HepG2 (cell line): ENCODE measurements around the gene ELP2. TPM values are rescaled to one million over a fixed set of nuclear protein-coding genes. Genes with fewer than 3 reads are reported as not detected.

Experiments
- CAMTA2 ChIP-seq: sonication (generic); formaldehyde crosslinking; IDR thresholded peaks from 2 replicates; pipeline ENCODE4 v1.4.0; 2020; ENCODE audit warnings: mild to moderate bottlenecking, missing genetic modification reagents, borderline replicate concordance
- CHD2 ChIP-seq: IDR thresholded peaks from 2 replicates; pipeline ENCODE4 v1.6.1; 2011; ENCODE audit warnings: low read depth, low read length, improper control_type of control experiment
- EZH2 ChIP-seq: conservative IDR thresholded peaks from 2 replicates; pipeline ENCODE4 v1.6.1; 2012; ENCODE audit warnings: mild to moderate bottlenecking, low read depth, low read length, moderate library complexity
- FOSL2 ChIP-seq: sonication (generic); formaldehyde crosslinking; IDR thresholded peaks from 2 replicates; pipeline ENCODE4 v1.4.0; 2020; ENCODE audit warnings: missing genetic modification reagents
- FOXK2 ChIP-seq: fragments of 450-650 bp; IDR thresholded peaks from 2 replicates; pipeline ENCODE4 v1.6.1; 2016
- HBP1 ChIP-seq: IDR thresholded peaks from 2 replicates; pipeline ENCODE4 v1.6.1; 2016; ENCODE audit warnings: low read depth, control low read depth
- KDM2A ChIP-seq: sonication (generic); formaldehyde crosslinking; IDR thresholded peaks from 2 replicates; pipeline ENCODE4 v1.4.0; 2020; ENCODE audit warnings: low read depth, missing genetic modification reagents, borderline replicate concordance
- MEIS2 ChIP-seq: sonication (generic); formaldehyde crosslinking; IDR thresholded peaks from 2 replicates; pipeline ENCODE4 v1.9.0; 2021; ENCODE audit warnings: mild to moderate bottlenecking, missing genetic modification reagents
- MTF1 ChIP-seq: sonication (generic); formaldehyde crosslinking; IDR thresholded peaks from 2 replicates; pipeline ENCODE4 v1.5.0; 2020; ENCODE audit warnings: missing genetic modification reagents
- NFATC3 ChIP-seq: sonication (generic); formaldehyde crosslinking; IDR thresholded peaks from 2 replicates; pipeline ENCODE4 v1.5.1; 2020; ENCODE audit warnings: mild to moderate bottlenecking, missing genetic modification reagents
- NR0B2 ChIP-seq: sonication (generic); formaldehyde crosslinking; IDR thresholded peaks from 2 replicates; pipeline ENCODE4 v1.4.0; 2020; ENCODE audit warnings: mild to moderate bottlenecking, missing genetic modification reagents
- SNAPC2 ChIP-seq: sonication (generic); formaldehyde crosslinking; IDR thresholded peaks from 2 replicates; pipeline ENCODE4 v1.8.1; 2022; ENCODE audit warnings: mild to moderate bottlenecking, missing genetic modification reagents
- SSRP1 ChIP-seq: IDR thresholded peaks from 2 replicates; pipeline ENCODE4 v1.6.1; 2016; ENCODE audit warnings: control low read depth
- TSC22D2 ChIP-seq: sonication (generic); formaldehyde crosslinking; IDR thresholded peaks from 2 replicates; pipeline ENCODE4 v1.5.1; 2020; ENCODE audit warnings: missing genetic modification reagents, mild to moderate bottlenecking, borderline replicate concordance
- ZBTB14 ChIP-seq: sonication (generic); formaldehyde crosslinking; IDR thresholded peaks from 2 replicates; pipeline ENCODE4 v1.4.0; 2020; ENCODE audit warnings: missing genetic modification reagents
- ZNF451 ChIP-seq: sonication (generic); formaldehyde crosslinking; IDR thresholded peaks from 2 replicates; pipeline ENCODE4 v1.5.0; 2020; ENCODE audit warnings: mild to moderate bottlenecking, missing genetic modification reagents
- ZNF552 ChIP-seq: sonication (generic); formaldehyde crosslinking; IDR thresholded peaks from 2 replicates; pipeline ENCODE4 v1.9.0; 2022; ENCODE audit warnings: missing genetic modification reagents, mild to moderate bottlenecking, borderline replicate concordance
- ZNF615 ChIP-seq: sonication (generic); formaldehyde crosslinking; IDR thresholded peaks from 2 replicates; pipeline ENCODE4 v1.5.0; 2020; ENCODE audit warnings: mild to moderate bottlenecking, missing genetic modification reagents, borderline replicate concordance
- ZNF703 ChIP-seq: sonication (generic); formaldehyde crosslinking; IDR thresholded peaks from 2 replicates; pipeline ENCODE4 v1.5.1; 2020; ENCODE audit warnings: missing genetic modification reagents, mild to moderate bottlenecking, moderate library complexity, borderline replicate concordance
- ZSCAN5A ChIP-seq: sonication (generic); formaldehyde crosslinking; IDR thresholded peaks from 2 replicates; pipeline ENCODE4 v1.8.0; 2022; ENCODE audit warnings: mild to moderate bottlenecking, missing genetic modification reagents, borderline replicate concordance
- polyA plus RNA-seq, 8 experiments: library from polyadenylated mRNA; depleted of rRNA in 3 of 8; stranded (reverse) in 7 of 8; unstranded in 1 of 8; fragments of >200 nt; fragmentation: Illumina TruSeq in 4 of 8; extraction: Trizol in 4 of 8; gene quantifications; 2 replicates each; pipeline versions ENCODE4 v1.2.1 to v1.2.3, GENCODE V29; 2011 to 2016; ENCODE audit warnings: low read depth in 4 of 8, missing spikeins in 1 of 8, mixed read lengths in 1 of 8; ENCODE audit not compliant: insufficient read depth in 1 of 8
- total RNA-seq, 5 experiments: library from RNA; depleted of rRNA; stranded (reverse); fragments of >200 nt; fragmentation: Illumina TruSeq; extraction: Trizol; gene quantifications; 2 replicates each; pipeline ENCODE4 v1.2.3, GENCODE V29; 2016; ENCODE audit warnings: low read depth in 1 of 5
- TF ChIP-seq, protein P1 (sequence below): IDR thresholded peaks from 2 replicates; pipeline ENCODE4 v1.6.1; 2012; ENCODE audit warnings: low read length, improper control_type of control experiment

Gene ELP2
- total and polyA plus RNA-seq, 2 of the 13 experiments (the other 11 are each of a cell fraction or from before 2014, with no cell fraction given): 98.7 to 100 TPM

GRCh38 chr18:36129300-36130038, at the start of gene ELP2, which contains the start of gene SLC39A6 (continued):
- TF ChIP-seq HBP1 (CRISPR knock-in tag): peak; percentile 70; the same call in 1 of the 2 replicates
- no peak; the same call in 1 of the 2 replicates for TF ChIP-seq ZNF451 (CRISPR knock-in tag)
- peak; percentile 86 for TF ChIP-seq KDM2A (CRISPR knock-in tag)
- TF ChIP-seq ZNF703: peak; percentile 86; the same call in 1 of the 2 replicates
- TF ChIP-seq, protein P1, sequence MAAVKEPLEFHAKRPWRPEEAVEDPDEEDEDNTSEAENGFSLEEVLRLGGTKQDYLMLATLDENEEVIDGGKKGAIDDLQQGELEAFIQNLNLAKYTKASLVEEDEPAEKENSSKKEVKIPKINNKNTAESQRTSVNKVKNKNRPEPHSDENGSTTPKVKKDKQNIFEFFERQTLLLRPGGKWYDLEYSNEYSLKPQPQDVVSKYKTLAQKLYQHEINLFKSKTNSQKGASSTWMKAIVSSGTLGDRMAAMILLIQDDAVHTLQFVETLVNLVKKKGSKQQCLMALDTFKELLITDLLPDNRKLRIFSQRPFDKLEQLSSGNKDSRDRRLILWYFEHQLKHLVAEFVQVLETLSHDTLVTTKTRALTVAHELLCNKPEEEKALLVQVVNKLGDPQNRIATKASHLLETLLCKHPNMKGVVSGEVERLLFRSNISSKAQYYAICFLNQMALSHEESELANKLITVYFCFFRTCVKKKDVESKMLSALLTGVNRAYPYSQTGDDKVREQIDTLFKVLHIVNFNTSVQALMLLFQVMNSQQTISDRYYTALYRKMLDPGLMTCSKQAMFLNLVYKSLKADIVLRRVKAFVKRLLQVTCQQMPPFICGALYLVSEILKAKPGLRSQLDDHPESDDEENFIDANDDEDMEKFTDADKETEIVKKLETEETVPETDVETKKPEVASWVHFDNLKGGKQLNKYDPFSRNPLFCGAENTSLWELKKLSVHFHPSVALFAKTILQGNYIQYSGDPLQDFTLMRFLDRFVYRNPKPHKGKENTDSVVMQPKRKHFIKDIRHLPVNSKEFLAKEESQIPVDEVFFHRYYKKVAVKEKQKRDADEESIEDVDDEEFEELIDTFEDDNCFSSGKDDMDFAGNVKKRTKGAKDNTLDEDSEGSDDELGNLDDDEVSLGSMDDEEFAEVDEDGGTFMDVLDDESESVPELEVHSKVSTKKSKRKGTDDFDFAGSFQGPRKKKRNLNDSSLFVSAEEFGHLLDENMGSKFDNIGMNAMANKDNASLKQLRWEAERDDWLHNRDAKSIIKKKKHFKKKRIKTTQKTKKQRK: no peak
- TF ChIP-seq SNAPC2 (CRISPR knock-in tag): peak; percentile 89; the same call in 1 of the 2 replicates
- no peak for TF ChIP-seq FOXK2
- peak; percentile 47 for TF ChIP-seq ZBTB14 (CRISPR knock-in tag)
- peak; percentile 9; the same call in 1 of the 2 replicates for TF ChIP-seq ZSCAN5A
- TF ChIP-seq FOSL2: peak; percentile 51; the same call in 1 of the 2 replicates
- peak; percentile 79; the same call in 1 of the 2 replicates for TF ChIP-seq NFATC3 (CRISPR knock-in tag)
- no peak for TF ChIP-seq EZH2
- peak; percentile 69; the same call in 1 of the 2 replicates for TF ChIP-seq CAMTA2 (CRISPR knock-in tag)
- no peak for TF ChIP-seq MTF1
- TF ChIP-seq NR0B2: peak; percentile 82; the same call in 1 of the 2 replicates
- TF ChIP-seq TSC22D2 (CRISPR knock-in tag): 0 out of 2 replicates have a peak, but pooled peaks have one; percentile 11
- 0 out of 2 replicates have a peak, but pooled peaks have one; percentile 63 for TF ChIP-seq ZNF615
- TF ChIP-seq MEIS2 (CRISPR knock-in tag): no peak; the same call in 1 of the 2 replicates
- TF ChIP-seq CHD2: 0 out of 2 replicates have a peak, but pooled peaks have one; percentile 11
- TF ChIP-seq ZNF552: no peak
- TF ChIP-seq SSRP1 (CRISPR knock-in tag): peak; percentile 94
